Ascending aorta (tissue), 2 donors: ENCODE data around the gene COL1A1. TPM values are rescaled to one million over a fixed set of nuclear protein-coding genes. Genes with fewer than 3 reads are reported as not detected.

ENCODE experiments used
- DNase-seq, 2 donors: peaks; one replicate each; pipeline ENCODE4 v3.0.0-alpha.2; 2019; ENCODE audit warnings: low spot score in 2 of 2
- H3K27ac ChIP-seq, 2 donors: fragments of 200-600 bp; sonication (generic); one replicate each; pipeline ENCODE4 v1.5.1; 2016 to 2017; ENCODE audit warnings: mild to moderate bottlenecking in 1 of 2
- H3K27me3 ChIP-seq: fragments of 200-600 bp; sonication (generic); one replicate; pipeline ENCODE4 v1.5.1; 2017
- H3K36me3 ChIP-seq, 2 donors: fragments of 200-600 bp; sonication (generic); one replicate each; pipeline ENCODE4 v1.5.1; 2016
- H3K4me1 ChIP-seq, 2 donors: fragments of 200-600 bp; sonication (generic); one replicate each; pipeline ENCODE4 v1.5.1; 2016 to 2017; ENCODE audit warnings: mild to moderate bottlenecking in 1 of 2
- H3K4me3 ChIP-seq, 2 donors: fragments of 200-600 bp; sonication (generic); one replicate each; pipeline ENCODE4 v1.5.1; 2016 to 2017; ENCODE audit warnings: mild to moderate bottlenecking in 1 of 2
- H3K9me3 ChIP-seq, 2 donors: fragments of 200-600 bp; sonication (generic); one replicate each; pipeline ENCODE4 v1.5.1; 2016
- intact Hi-C: fragments of 100-400 bp; cut with DNase I; formaldehyde crosslinking; loops from one replicate; pipeline ENCODE4 v1.15.1; 2023
- total RNA-seq: library from RNA; depleted of rRNA; stranded (reverse); fragments of >200 nt; gene quantifications from one replicate; pipeline ENCODE4 v1.1.0, GENCODE V29; 2016
- TF ChIP-seq, protein P1 (sequence below), 3 experiments: fragments of 200-600 bp in 2 of 3; fragments of 450-650 bp in 1 of 3; sonication (generic) in 2 of 3; IDR thresholded peaks; one replicate each; pipeline ENCODE4 v1.5.1; 2016 to 2019; ENCODE audit warnings: antibody characterized with exemption in 3 of 3, mild to moderate bottlenecking in 1 of 3, moderate library complexity in 1 of 3

COL1A1 gene
- total RNA-seq, 1 donor from 2014 or later: 547 TPM

DNA sequence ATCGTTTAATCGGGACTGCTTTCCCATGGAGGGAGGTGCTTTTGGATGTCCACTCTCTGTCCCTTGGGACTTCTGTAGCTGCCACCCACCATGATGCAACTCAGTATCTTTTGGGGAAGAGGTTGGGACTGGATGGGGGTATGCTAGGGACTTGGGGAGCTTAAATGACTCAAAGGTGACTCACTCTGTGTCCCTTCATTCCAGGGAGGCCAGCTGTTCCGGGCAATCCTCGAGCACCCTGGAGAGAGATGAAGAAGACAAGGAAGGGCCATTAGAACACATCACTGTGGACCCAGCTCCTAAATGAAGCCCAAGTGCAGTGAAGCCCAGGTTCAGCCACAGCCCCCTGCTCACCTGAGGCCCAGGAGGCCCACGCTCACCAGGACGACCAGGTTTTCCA, 4.6 kb downstream of the COL1A1 start:
- TF ChIP-seq, protein P1, sequence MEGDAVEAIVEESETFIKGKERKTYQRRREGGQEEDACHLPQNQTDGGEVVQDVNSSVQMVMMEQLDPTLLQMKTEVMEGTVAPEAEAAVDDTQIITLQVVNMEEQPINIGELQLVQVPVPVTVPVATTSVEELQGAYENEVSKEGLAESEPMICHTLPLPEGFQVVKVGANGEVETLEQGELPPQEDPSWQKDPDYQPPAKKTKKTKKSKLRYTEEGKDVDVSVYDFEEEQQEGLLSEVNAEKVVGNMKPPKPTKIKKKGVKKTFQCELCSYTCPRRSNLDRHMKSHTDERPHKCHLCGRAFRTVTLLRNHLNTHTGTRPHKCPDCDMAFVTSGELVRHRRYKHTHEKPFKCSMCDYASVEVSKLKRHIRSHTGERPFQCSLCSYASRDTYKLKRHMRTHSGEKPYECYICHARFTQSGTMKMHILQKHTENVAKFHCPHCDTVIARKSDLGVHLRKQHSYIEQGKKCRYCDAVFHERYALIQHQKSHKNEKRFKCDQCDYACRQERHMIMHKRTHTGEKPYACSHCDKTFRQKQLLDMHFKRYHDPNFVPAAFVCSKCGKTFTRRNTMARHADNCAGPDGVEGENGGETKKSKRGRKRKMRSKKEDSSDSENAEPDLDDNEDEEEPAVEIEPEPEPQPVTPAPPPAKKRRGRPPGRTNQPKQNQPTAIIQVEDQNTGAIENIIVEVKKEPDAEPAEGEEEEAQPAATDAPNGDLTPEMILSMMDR (IDR thresholded peaks at IDR 0.05): no peak
- H3K36me3 ChIP-seq: peaks cover 74 to 78% of the 10 kb centered on the region in 2 donors

DNA sequence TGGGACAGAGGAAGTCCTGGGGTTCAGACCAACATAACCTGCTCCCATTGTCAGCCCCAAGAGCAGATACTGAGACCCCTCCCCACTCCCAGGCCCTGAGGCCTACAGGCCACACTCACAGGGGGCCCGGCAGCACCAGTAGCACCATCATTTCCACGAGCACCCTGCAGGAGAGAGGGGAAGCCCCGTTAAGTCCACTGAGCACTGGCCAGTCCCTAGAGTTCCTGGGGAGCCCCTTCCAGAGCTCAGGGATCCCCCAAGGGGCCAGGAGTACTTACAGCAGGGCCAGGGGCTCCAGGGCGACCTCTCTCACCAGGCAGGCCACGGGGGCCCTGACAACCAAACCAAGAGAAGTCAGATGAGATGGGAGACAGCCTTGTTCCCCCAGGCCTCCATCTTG, 5.4 kb downstream of the COL1A1 start:
- H3K27ac ChIP-seq: peak overlapping the region; percentile 97 to 99
- TF ChIP-seq, protein P1 (IDR thresholded peaks at IDR 0.05): no peak
- peaks cover 81 to 86% of the 10 kb centered on the region in 2 donors for H3K36me3 ChIP-seq
- intact Hi-C loops: loop anchor here (5.0 kb wide), 1 partner anchor 49 kb away; no protein-coding TSS in a partner anchor
- no peak for DNase-seq
- no peaks in the 10 kb centered on the region for H3K9me3 ChIP-seq
- no peaks in the 10 kb centered on the region for H3K27me3 ChIP-seq
- H3K4me1 ChIP-seq: peaks cover 13 to 50% of the 10 kb centered on the region in 2 donors
- H3K4me3 ChIP-seq: no peak overlapping the region

More for the DNA sequence above, 4.6 kb downstream of the COL1A1 start:
- peak overlapping the region; percentile 97 to 99 for H3K27ac ChIP-seq
- DNase-seq: no peak
- H3K4me3 ChIP-seq: no peak overlapping the region
- H3K9me3 ChIP-seq: no peaks in the 10 kb centered on the region
- intact Hi-C loops: loop anchor here (5.0 kb wide), 1 partner anchor 50 kb away; no protein-coding TSS in a partner anchor
- H3K27me3 ChIP-seq: no peaks in the 10 kb centered on the region
- peaks cover 13 to 52% of the 10 kb centered on the region in 2 donors for H3K4me1 ChIP-seq

DNA sequence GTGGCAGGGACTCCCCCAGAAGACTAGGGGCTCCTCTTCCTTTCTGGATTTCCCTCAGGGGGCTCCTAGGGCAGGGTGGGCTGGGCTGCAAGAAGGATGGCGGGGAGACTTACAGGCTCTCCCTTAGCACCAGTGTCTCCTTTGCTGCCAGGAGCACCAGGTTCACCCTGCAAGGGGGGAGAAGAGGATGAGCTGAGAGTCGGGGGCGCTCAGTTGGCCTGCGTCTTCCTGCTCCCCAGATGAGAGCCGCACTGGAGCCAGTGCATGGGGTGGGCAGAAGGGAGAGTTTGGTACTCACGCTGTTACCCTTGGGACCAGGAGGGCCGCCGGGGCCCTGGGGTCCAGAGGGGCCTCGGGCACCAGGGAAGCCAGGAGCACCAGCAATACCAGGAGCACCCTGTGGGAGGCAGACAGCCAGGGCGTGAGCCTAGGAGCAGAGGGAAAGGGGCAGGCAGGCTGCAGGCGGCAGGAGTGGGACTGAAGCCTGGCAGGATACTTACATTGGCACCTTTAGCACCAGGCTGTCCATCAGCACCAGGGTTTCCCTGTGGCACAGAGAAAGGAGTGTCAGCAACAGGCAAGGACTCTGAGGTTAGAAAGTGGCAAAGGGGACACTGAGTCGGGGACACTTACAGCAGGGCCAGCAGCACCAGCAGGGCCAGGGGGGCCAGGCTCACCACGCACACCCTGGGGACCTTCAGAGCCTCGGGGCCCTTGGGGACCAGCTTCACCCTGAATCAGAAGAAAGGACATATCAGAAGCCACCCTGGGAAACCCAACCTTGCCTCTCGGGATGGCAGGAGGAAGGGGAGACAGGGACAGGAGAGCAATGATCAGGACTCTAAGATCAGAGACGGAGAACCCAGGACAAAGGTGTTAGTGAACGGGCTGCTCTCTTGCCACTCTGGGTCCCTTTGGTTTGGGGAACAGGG, 6.2 kb downstream of the COL1A1 start:
- peaks cover 13 to 50% of the 10 kb centered on the region in 2 donors for H3K4me1 ChIP-seq
- H3K4me3 ChIP-seq: no peak overlapping the region

GRCh38 chr17:50194140-50194933, 7.1 kb downstream of the COL1A1 start:
- no peaks in the 10 kb centered on the region for H3K9me3 ChIP-seq
- TF ChIP-seq, protein P1 (IDR thresholded peaks at IDR 0.05): no peak
- peaks cover 10 to 47% of the 10 kb centered on the region in 2 donors for H3K4me1 ChIP-seq
- peaks cover 95 to 100% of the 10 kb centered on the region in 2 donors for H3K36me3 ChIP-seq
- intact Hi-C loops: loop anchor here (2.0 kb wide), 1 partner anchor 14 kb away; no protein-coding TSS in a partner anchor
- H3K27me3 ChIP-seq: no peaks in the 10 kb centered on the region
- no peak for DNase-seq
- no peak overlapping the region for H3K4me3 ChIP-seq
- peak overlapping the region; percentile 97 to 99 for H3K27ac ChIP-seq

More for the DNA sequence above, 6.2 kb downstream of the COL1A1 start:
- Histone ChIP-seq H3K27ac (peak overlapping the region; percentile 97 to 99), H3K36me3 (peaks cover 88 to 94% of the 10 kb centered on the region in 2 donors), H3K27me3 (no peaks in the 10 kb centered on the region), H3K9me3 (no peaks in the 10 kb centered on the region)
- DNase-seq: no peak
- TF ChIP-seq, protein P1 (IDR thresholded peaks at IDR 0.05): peak in 1 of 3 experiments; percentile 31
- intact Hi-C loops: loop anchor here (2.0 to 5.0 kb wide), 2 partner anchors 14 to 48 kb away; no protein-coding TSS in a partner anchor

- no peaks in the 10 kb centered on the region for H3K9me3 ChIP-seq
- DNase-seq: no peak
- peaks cover 8 to 34% of the 10 kb centered on the region in 2 donors for H3K4me1 ChIP-seq
- H3K27me3 ChIP-seq: no peaks in the 10 kb centered on the region
- intact Hi-C loops: no loop called here
- no peak overlapping the region for H3K4me3 ChIP-seq
- TF ChIP-seq, protein P1 (IDR thresholded peaks at IDR 0.05): no peak
- H3K36me3 ChIP-seq: peaks cover 95 to 100% of the 10 kb centered on the region in 2 donors
- H3K27ac ChIP-seq: peak overlapping the region; percentile 97 to 99
These were observed 8.7 kb downstream of the COL1A1 start for GRCh38 chr17:50192618-50193291.
